Endothelial cell of umbilical vein (primary cell): ENCODE data around the gene CHAF1A.

Experiments
- CTCF ChIP-seq, 2 donors: IDR thresholded peaks; 1 replicate in 1 of 2; 2 replicates in 1 of 2; pipeline ENCODE4 v1.5.1; 2011; ENCODE audit warnings: low read length in 2 of 2, mild to moderate bottlenecking in 2 of 2, moderate library complexity in 2 of 2, control low read depth in 1 of 2, inconsistent platforms in 1 of 2, low read depth in 1 of 2; ENCODE audit not compliant: insufficient read depth in 1 of 2; ENCODE audit errors: extremely low read depth in 1 of 2
- EZH2 ChIP-seq: IDR thresholded peaks from 2 replicates; pipeline ENCODE4 v1.6.1; 2012; ENCODE audit warnings: borderline replicate concordance, low read depth, mild to moderate bottlenecking, moderate library complexity, low read length, inconsistent platforms; ENCODE audit not compliant: severe bottlenecking
- FOS ChIP-seq: IDR thresholded peaks from 2 replicates; pipeline ENCODE4 v1.6.1; 2011; ENCODE audit warnings: mild to moderate bottlenecking, low read length, moderate library complexity, borderline replicate concordance; ENCODE audit not compliant: insufficient read depth
- MYC ChIP-seq: IDR thresholded peaks from one replicate; pipeline ENCODE4 v1.6.1; 2011; ENCODE audit warnings: mild to moderate bottlenecking, low read depth, low read length
- POLR2A ChIP-seq: IDR thresholded peaks from 2 replicates; pipeline ENCODE4 v1.6.1; 2012; ENCODE audit warnings: low read depth, mild to moderate bottlenecking, control low read depth, low read length
- POLR2AphosphoS5 ChIP-seq: IDR thresholded peaks from 2 replicates; pipeline ENCODE4 v1.6.1; 2012; ENCODE audit warnings: low read depth, mild to moderate bottlenecking, control low read depth, low read length, moderate library complexity; ENCODE audit not compliant: insufficient read depth
- TF ChIP-seq, protein P1 (sequence below): IDR thresholded peaks from 2 replicates; pipeline ENCODE4 v1.6.1; 2011; ENCODE audit not compliant: insufficient read depth, insufficient read length

DNA sequence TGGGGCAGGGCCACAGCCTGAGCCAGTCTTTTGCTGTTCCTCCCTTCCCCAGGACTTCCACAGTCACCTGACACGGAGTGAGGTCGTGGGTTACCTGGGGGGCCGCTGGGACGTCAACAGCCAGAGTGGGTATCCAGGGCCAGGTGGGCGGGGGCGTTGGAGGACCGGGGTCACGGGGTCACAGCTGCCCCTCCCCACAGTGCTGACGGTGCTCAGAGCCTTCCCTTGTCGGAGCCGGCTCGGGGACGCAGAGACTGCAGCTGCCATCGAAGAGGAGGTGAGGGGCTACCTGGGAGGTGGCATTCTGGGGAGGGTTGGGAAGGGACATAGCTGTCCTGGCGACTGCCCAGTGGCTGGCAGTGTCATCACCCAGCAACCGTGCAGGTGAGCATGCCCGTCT is 47.5 kb upstream of the CHAF1A start:
- TF ChIP-seq POLR2A (no peak), CTCF (IDR thresholded peaks at IDR 0.05; ENCODE audit: extremely low read depth in 1 of 2, insufficient read depth in 1 of 2, low read depth in 1 of 2, low read length in 2 of 2) (no peak), POLR2AphosphoS5 (no peak), EZH2 (no peak), MYC (no peak), FOS (no peak)
- TF ChIP-seq, protein P1, sequence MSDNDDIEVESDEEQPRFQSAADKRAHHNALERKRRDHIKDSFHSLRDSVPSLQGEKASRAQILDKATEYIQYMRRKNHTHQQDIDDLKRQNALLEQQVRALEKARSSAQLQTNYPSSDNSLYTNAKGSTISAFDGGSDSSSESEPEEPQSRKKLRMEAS: no peak
